GM04503 (cell line): ENCODE measurements around the gene TNN.

ENCODE experiments used
- DNase-seq: peaks from one replicate; pipeline ENCODE4 v3.0.0-alpha.2; 2012; ENCODE audit warnings: low read depth

The TNN gene

GRCh38 chr1:175116210-175116798 lies 48.7 kb downstream of the TNN start:
- DNase-seq, result no peak

- DNase-seq, result no peak
Observed at GRCh38 chr1:175116903-175117302, 49.3 kb downstream of the TNN start.

GRCh38 chr1:175118375-175119367 lies 51.0 kb downstream of the TNN start:
- no peak for DNase-seq

- no peak for DNase-seq
Observed at GRCh38 chr1:175120511-175120910, 52.9 kb downstream of the TNN start.

- no peak for DNase-seq
Observed at GRCh38 chr1:175124861-175125260, 57.2 kb downstream of the TNN start.

- DNase-seq, result no peak
Observed at GRCh38 chr1:175126347-175126746, 58.7 kb downstream of the TNN start.

- DNase-seq, result no peak
Observed at GRCh38 chr1:175127565-175127964, 59.9 kb downstream of the TNN start.

GRCh38 chr1:175128523-175128922 lies 60.9 kb downstream of the TNN start:
- DNase-seq, result no peak

GRCh38 chr1:175129182-175129581 lies 61.5 kb downstream of the TNN start:
- peak; percentile 82 for DNase-seq

GRCh38 chr1:175129644-175129996 lies 62.0 kb downstream of the TNN start:
- DNase-seq, result no peak

- DNase-seq, result no peak
Observed at GRCh38 chr1:175129997-175130648, 62.5 kb downstream of the TNN start.

- DNase-seq, result no peak
Observed at GRCh38 chr1:175130649-175131045, 63.0 kb downstream of the TNN start.

GRCh38 chr1:175131095-175131494 lies 63.5 kb downstream of the TNN start:
- no peak for DNase-seq

- DNase-seq, result peak; percentile 50
Observed at GRCh38 chr1:175132436-175132835, 64.8 kb downstream of the TNN start.

GRCh38 chr1:175133673-175134435 lies 66.2 kb downstream of the TNN start:
- DNase-seq, result no peak

GRCh38 chr1:175134500-175134899 lies 66.9 kb downstream of the TNN start:
- DNase-seq, result no peak

- DNase-seq, result no peak
Observed at GRCh38 chr1:175136246-175136645, 68.6 kb downstream of the TNN start.

- DNase-seq, result no peak
Observed at GRCh38 chr1:175137369-175137768, 69.7 kb downstream of the TNN start.

GRCh38 chr1:175138579-175138978 lies 70.9 kb downstream of the TNN start:
- no peak for DNase-seq

- DNase-seq, result no peak
Observed at GRCh38 chr1:175145899-175146528, 78.4 kb downstream of the TNN start.

GRCh38 chr1:175146529-175147213 lies 79.0 kb downstream of the TNN start:
- DNase-seq, result no peak
